K562 (cell line): ENCODE results near the gene TPRG1L. TPM values are rescaled to one million over a fixed set of nuclear protein-coding genes. Genes with fewer than 3 reads are reported as not detected.
A peak's percentile ranks its signal among the peaks of the same experiment; 100 is the strongest.

Experiments used
- CHD2 ChIP-seq: IDR thresholded peaks from 2 replicates; pipeline ENCODE4 v1.6.1; 2011; ENCODE audit warnings: low read depth, low read length
- KDM5B ChIP-seq: fragments of 200-600 bp; sonication (generic); IDR thresholded peaks from 2 replicates; pipeline ENCODE4 v1.6.1; 2012; ENCODE audit warnings: low read depth, mild to moderate bottlenecking, moderate library complexity, low read length, control low read depth, inconsistent platforms; ENCODE audit not compliant: insufficient replicate concordance
- NRF1 ChIP-seq, 2 experiments: fragments of 450-650 bp; IDR thresholded peaks in 1 of 2; conservative IDR thresholded peaks in 1 of 2; 2 replicates each; pipeline ENCODE4 v1.6.1; 2014; ENCODE audit warnings: mild to moderate bottlenecking in 2 of 2
- TFAP4 ChIP-seq: sonication (generic); formaldehyde crosslinking; IDR thresholded peaks from 2 replicates; pipeline ENCODE4 v1.8.0; 2022; ENCODE audit warnings: missing genetic modification reagents, mild to moderate bottlenecking, moderate library complexity, borderline replicate concordance
- TFE3 ChIP-seq: fragments of 450-650 bp; formaldehyde crosslinking; IDR thresholded peaks from 2 replicates; pipeline ENCODE4 v1.4.0; 2020; ENCODE audit warnings: mild to moderate bottlenecking, mixed read lengths
- ZNF12 ChIP-seq: sonication (generic); formaldehyde crosslinking; IDR thresholded peaks from 2 replicates; pipeline ENCODE4 v1.4.0; 2020; ENCODE audit warnings: mild to moderate bottlenecking, missing genetic modification reagents
- polyA plus RNA-seq, 8 experiments: library from polyadenylated mRNA; depleted of rRNA in 4 of 8; stranded (reverse) in 5 of 8; unstranded in 3 of 8; fragments of >200 nt; fragmentation: Nextera tagmentation in 2 of 8; fragmentation: Illumina TruSeq in 1 of 8; extraction: Ambion mirVana in 2 of 8; extraction: Trizol in 1 of 8; gene quantifications; 2 replicates each; pipeline versions ENCODE4 v1.2.1 to v1.2.3, GENCODE V29; 2011 to 2014; ENCODE audit warnings: inconsistent platforms in 1 of 8, missing spikeins in 1 of 8
- total RNA-seq, 7 experiments: library from RNA; depleted of rRNA in 6 of 7; stranded (reverse); fragments of >200 nt in 6 of 7; fragmentation: Illumina TruSeq in 2 of 7; extraction: Trizol in 2 of 7; gene quantifications; 2 replicates each; pipeline versions ENCODE4 v1.2.1 to v1.2.3, GENCODE V29; 2011 to 2021; ENCODE audit warnings: low replicate concordance in 1 of 7

The TPRG1L gene
- total and polyA plus RNA-seq, 9 of the 15 experiments (the other 6 are each of a cell fraction or from before 2014, with no cell fraction given), result 1.6 to 11.0 (median 6.2) TPM

GRCh38 chr1:3652548-3653285 is 27.9 kb downstream of the TPRG1L start (continued):
- TF ChIP-seq TFAP4 (CRISPR knock-in tag) (0 out of 2 replicates have a peak, but pooled peaks have one; percentile 31), ZNF12 (CRISPR knock-in tag) (no peak), KDM5B (peak; percentile 42), CHD2 (peak; percentile 74; the same call in 1 of the 2 replicates), TFE3 (CRISPR knock-in tag) (no peak), NRF1 (conservative IDR thresholded peaks at IDR 0.05 in 1 of 2, IDR thresholded peaks at IDR 0.05 in 1 of 2) (peak in 1 of 2 experiments; percentile 18; a peak in 2 of 4 replicates)
